GM23338 (cell line): ENCODE results near the gene MIR17HG. TPM values are rescaled to one million over a fixed set of nuclear protein-coding genes. Genes with fewer than 3 reads are reported as not detected.

Source experiments
- ATAC-seq: fragments of 200-7000 bp; cut with Tn5 transposase; 3 replicates; pipeline ENCODE4 v1.9.1; 2020
- DNase-seq: peaks from one replicate; pipeline ENCODE4 v3.0.0-alpha.2; 2015; ENCODE audit warnings: low spot score
- H2AFZ ChIP-seq: fragments of 200-600 bp; sonication (generic); 2 replicates; pipeline ENCODE4 v1.8.0; 2016; ENCODE audit warnings: antibody characterized with exemption, mild to moderate bottlenecking, moderate library complexity
- H3F3A ChIP-seq: fragments of 200-600 bp; sonication (generic); replicated peaks from 2 replicates; pipeline ENCODE4 v1.8.0; 2017; ENCODE audit warnings: antibody characterized with exemption, mixed run types, low read depth
- H3K27ac ChIP-seq: fragments of 200-600 bp; sonication (generic); 2 replicates; pipeline ENCODE4 v1.6.1; 2016; ENCODE audit warnings: low read depth
- H3K27me3 ChIP-seq: fragments of 200-600 bp; sonication (generic); 2 replicates; pipeline ENCODE4 v1.8.0; 2016; ENCODE audit warnings: mild to moderate bottlenecking, mixed run types, moderate library complexity; ENCODE audit not compliant: insufficient read depth
- H3K36me3 ChIP-seq: fragments of 200-600 bp; sonication (generic); 2 replicates; pipeline ENCODE4 v1.8.0; 2016; ENCODE audit warnings: mild to moderate bottlenecking; ENCODE audit not compliant: insufficient read depth
- H3K4me1 ChIP-seq: fragments of 200-600 bp; sonication (generic); 2 replicates; pipeline ENCODE4 v1.8.0; 2016; ENCODE audit warnings: mild to moderate bottlenecking, moderate library complexity; ENCODE audit not compliant: insufficient read depth
- H3K4me2 ChIP-seq: fragments of 200-600 bp; sonication (generic); 2 replicates; pipeline ENCODE4 v1.7.1; 2017; ENCODE audit warnings: mixed run types
- H3K4me3 ChIP-seq: fragments of 200-600 bp; sonication (generic); 2 replicates; pipeline ENCODE4 v1.6.1; 2016; ENCODE audit warnings: mixed run types
- H3K79me2 ChIP-seq: fragments of 200-600 bp; sonication (generic); replicated peaks from 2 replicates; pipeline ENCODE4 v1.8.0; 2017; ENCODE audit warnings: mild to moderate bottlenecking; ENCODE audit not compliant: insufficient read depth
- H3K9me2 ChIP-seq: fragments of 200-600 bp; sonication (generic); 2 replicates; pipeline ENCODE4 v1.8.0; 2017; ENCODE audit not compliant: insufficient read depth
- H4K20me1 ChIP-seq: fragments of 200-600 bp; sonication (generic); replicated peaks from 2 replicates; pipeline ENCODE4 v1.8.0; 2017; ENCODE audit warnings: mild to moderate bottlenecking; ENCODE audit not compliant: insufficient read depth
- H3K27ac Mint-ChIP-seq: 2 replicates; pipeline ENCODE4 v1.8.0; 2020; ENCODE audit warnings: inconsistent platforms, mild to moderate bottlenecking, moderate library complexity, mixed read lengths
- H3K27me3 Mint-ChIP-seq: 3 replicates; pipeline ENCODE4 v1.8.0; 2022; ENCODE audit warnings: low read depth, mild to moderate bottlenecking, moderate library complexity, mixed read lengths, inconsistent platforms; ENCODE audit not compliant: insufficient read depth, poor library complexity
- H3K36me3 Mint-ChIP-seq: 3 replicates; pipeline ENCODE4 v1.8.0; 2021; ENCODE audit warnings: low read depth, mild to moderate bottlenecking, inconsistent platforms, moderate library complexity, mixed read lengths
- H3K4me1 Mint-ChIP-seq: 3 replicates; pipeline ENCODE4 v1.8.0; 2020; ENCODE audit warnings: mild to moderate bottlenecking, inconsistent platforms, mixed read lengths
- H3K4me3 Mint-ChIP-seq: 3 replicates; pipeline ENCODE4 v1.8.0; 2021; ENCODE audit warnings: moderate library complexity, mild to moderate bottlenecking, inconsistent platforms, mixed read lengths
- H3K9me3 Mint-ChIP-seq: 3 replicates; pipeline ENCODE4 v1.8.0; 2020; ENCODE audit warnings: moderate library complexity, mild to moderate bottlenecking, inconsistent platforms, mixed read lengths
- CREB1 ChIP-seq: fragments of 250-450 bp; sonication (Bioruptor Pico); IDR thresholded peaks from 2 replicates; pipeline ENCODE4 v1.5.0; 2020; ENCODE audit warnings: low read depth, mild to moderate bottlenecking, moderate library complexity
- CTCF ChIP-seq, 2 experiments: fragments of 200-600 bp in 1 of 2; sonication (generic) in 1 of 2; conservative IDR thresholded peaks; 2 replicates each; pipeline versions ENCODE4 v1.5.1 to v1.6.1; 2016 to 2017; ENCODE audit warnings: antibody characterized with exemption in 2 of 2, low read depth in 2 of 2, mild to moderate bottlenecking in 2 of 2, moderate library complexity in 1 of 2
- ETS1 ChIP-seq: IDR thresholded peaks from 2 replicates; pipeline ENCODE4 v1.6.1; 2016; ENCODE audit warnings: antibody characterized with exemption
- EZH2 ChIP-seq: fragments of 200-600 bp; sonication (generic); IDR thresholded peaks from one replicate; pipeline ENCODE4 v1.8.0; 2017; ENCODE audit warnings: antibody characterized with exemption, mild to moderate bottlenecking, low read depth; ENCODE audit not compliant: unreplicated experiment
- EZH2phosphoT487 ChIP-seq: fragments of 200-600 bp; sonication (generic); IDR thresholded peaks from one replicate; pipeline ENCODE4 v1.8.1; 2018; ENCODE audit warnings: antibody characterized with exemption; ENCODE audit not compliant: unreplicated experiment
- JUNB ChIP-seq: IDR thresholded peaks from one replicate; pipeline ENCODE4 v1.6.1; 2016; ENCODE audit warnings: antibody characterized with exemption; ENCODE audit not compliant: unreplicated experiment
- NANOG ChIP-seq: IDR thresholded peaks from 2 replicates; pipeline ENCODE4 v1.6.1; 2016; ENCODE audit warnings: antibody characterized with exemption, borderline replicate concordance
- POLR2AphosphoS5 ChIP-seq: IDR thresholded peaks from 2 replicates; pipeline ENCODE4 v1.6.1; 2016; ENCODE audit warnings: antibody characterized with exemption, low read depth
- REST ChIP-seq: IDR thresholded peaks from one replicate; pipeline ENCODE4 v1.6.1; 2018; ENCODE audit warnings: antibody characterized with exemption; ENCODE audit not compliant: unreplicated experiment
- STAT1 ChIP-seq: IDR thresholded peaks from one replicate; pipeline ENCODE4 v1.6.1; 2016; ENCODE audit warnings: antibody characterized with exemption; ENCODE audit not compliant: unreplicated experiment
- ZNF114 ChIP-seq: fragments of 250-450 bp; sonication (Bioruptor Pico); IDR thresholded peaks from 2 replicates; pipeline ENCODE4 v1.5.0; 2020; ENCODE audit warnings: mild to moderate bottlenecking, moderate library complexity
- ZNF331 ChIP-seq: fragments of 250-450 bp; sonication (Bioruptor Pico); IDR thresholded peaks from 2 replicates; pipeline ENCODE4 v1.5.0; 2020; ENCODE audit warnings: low read depth, mild to moderate bottlenecking, moderate library complexity
- ZNF462 ChIP-seq: fragments of 250-450 bp; sonication (Bioruptor Pico); IDR thresholded peaks from 2 replicates; pipeline ENCODE4 v1.5.0; 2020; ENCODE audit warnings: mild to moderate bottlenecking, moderate library complexity
- polyA plus RNA-seq: library from polyadenylated mRNA; unstranded; fragments of >200 nt; fragmentation: Nextera tagmentation; extraction: Ambion mirVana; gene quantifications from 2 replicates; pipeline ENCODE4 v1.2.1, GENCODE V29; 2016
- total RNA-seq: library from RNA; depleted of rRNA; stranded (reverse); fragments of >200 nt; shearing (Covaris generic); gene quantifications from 2 replicates; pipeline ENCODE4 v1.2.3, GENCODE V29; 2014

Gene MIR17HG
- total and polyA plus RNA-seq, 2 experiments from 2014 or later = 14.8 to 46.0 TPM

GRCh38 chr13:91353494-91353893 is 6.0 kb downstream of the MIR17HG start:
- Histone ChIP-seq H3K27ac (peak overlapping the region; percentile 61), H3K4me2 (no peak overlapping the region), H3F3A (peaks cover 42% of the 10 kb centered on the region), H3K9me2 (no peaks in the 10 kb centered on the region), H2AFZ (no peak overlapping the region), H3K4me3 (no peak overlapping the region), H3K79me2 (peaks cover 53% of the 10 kb centered on the region), H3K36me3 (peaks cover 76% of the 10 kb centered on the region), H4K20me1 (peaks cover 73% of the 10 kb centered on the region), H3K4me1 (peaks cover 21% of the 10 kb centered on the region), H3K27me3 (no peaks in the 10 kb centered on the region)
- Mint-ChIP-seq H3K9me3 (peaks cover 4% of the 10 kb centered on the region; the same call in 2 of the 3 replicates), H3K4me3 (peak overlapping the region; percentile 48; the same call in 2 of the 3 replicates), H3K27ac (peak overlapping the region; percentile 77; the same call in 1 of the 2 replicates), H3K27me3 (peaks cover 17% of the 10 kb centered on the region), H3K4me1 (peaks cover 40% of the 10 kb centered on the region), H3K36me3 (peaks cover 93% of the 10 kb centered on the region)
- no peak for ATAC-seq
- no peak for DNase-seq
- TF ChIP-seq REST (no peak), EZH2 (no peak), CTCF (conservative IDR thresholded peaks at IDR 0.05; ENCODE audit: low read depth in 2 of 2) (no peak), NANOG (no peak), ZNF331 (no peak), JUNB (no peak), EZH2phosphoT487 (no peak), POLR2AphosphoS5 (no peak), ZNF462 (CRISPR knock-in tag) (no peak), STAT1 (no peak), ZNF114 (CRISPR knock-in tag) (no peak), CREB1 (CRISPR knock-in tag) (no peak), ETS1 (no peak)
